NCI-H510A (cell line): ENCODE data around the gene IGSF9B.

Experiments
- DNase-seq: peaks from one replicate; lab custom pipeline; 2025; lab: John Stamatoyannopoulos, UW

The IGSF9B gene

GRCh38 chr11:133938166-133938565 is 18.6 kb downstream of the IGSF9B start:
- DNase-seq, result no peak

GRCh38 chr11:133937468-133937867 is 19.3 kb downstream of the IGSF9B start:
- no peak for DNase-seq

- DNase-seq, result no peak
These were observed 19.8 kb downstream of the IGSF9B start for GRCh38 chr11:133937015-133937414.

- DNase-seq, result no peak
These were observed 20.2 kb downstream of the IGSF9B start for GRCh38 chr11:133936592-133936991.

- no peak for DNase-seq
These were observed 20.6 kb downstream of the IGSF9B start for GRCh38 chr11:133936136-133936535.

GRCh38 chr11:133935551-133935910 is 21.2 kb downstream of the IGSF9B start:
- DNase-seq, result no peak

- DNase-seq, result no peak
These were observed 21.9 kb downstream of the IGSF9B start for GRCh38 chr11:133934599-133935550.

- no peak for DNase-seq
These were observed 22.7 kb downstream of the IGSF9B start for GRCh38 chr11:133934096-133934495.

- no peak for DNase-seq
These were observed 25.2 kb downstream of the IGSF9B start for GRCh38 chr11:133931449-133932060.

- DNase-seq, result no peak
These were observed 25.9 kb downstream of the IGSF9B start for GRCh38 chr11:133930767-133931448.

- DNase-seq, result no peak
These were observed 26.6 kb downstream of the IGSF9B start for GRCh38 chr11:133930053-133930766.

GRCh38 chr11:133929401-133930052 is 27.2 kb downstream of the IGSF9B start:
- DNase-seq, result no peak

- peak; percentile 55 for DNase-seq
These were observed 28.1 kb downstream of the IGSF9B start for GRCh38 chr11:133928628-133929059.

GRCh38 chr11:133927690-133928627 is 28.8 kb downstream of the IGSF9B start:
- peak; percentile 86 for DNase-seq

- no peak for DNase-seq
These were observed 30.1 kb downstream of the IGSF9B start for GRCh38 chr11:133926466-133927246.

GRCh38 chr11:133925756-133926155 is 31.0 kb downstream of the IGSF9B start:
- DNase-seq, result no peak

GRCh38 chr11:133924661-133925060 is 32.1 kb downstream of the IGSF9B start:
- DNase-seq, result no peak

GRCh38 chr11:133922078-133922870 is 34.5 kb downstream of the IGSF9B start:
- DNase-seq, result no peak

GRCh38 chr11:133921513-133921912 is 35.3 kb downstream of the IGSF9B start:
- DNase-seq, result no peak
